HCT116 (cell line): Measurements from ENCODE around the gene QSOX1. TPM values are rescaled to one million over a fixed set of nuclear protein-coding genes. Genes with fewer than 3 reads are reported as not detected.

Experiments used
- ATAC-seq: fragments of 200-7000 bp; cut with Tn5 transposase; 2 replicates; pipeline ENCODE4 v1.9.1; 2020; ENCODE audit warnings: mild to moderate bottlenecking, moderate library complexity
- BruUV-seq: library from RNA; stranded (reverse); fragments of 400-500 nt; replicated peaks from 2 replicates; lab custom pipeline; 2021; lab: Mats Ljungman, UMichigan
- CTCF ChIA-PET: fragments of 300-600 bp; sonication (Branson Sonifier 250); formaldehyde crosslinking; loops from one replicate; lab custom pipeline; 2021; ENCODE audit warnings: antibody characterized with exemption; lab: Charles Lee
- POLR2A ChIA-PET: fragments of 300-600, 350-600 bp; sonication (Branson Sonifier 250); formaldehyde crosslinking; loops from one replicate; lab custom pipeline; 2021; ENCODE audit warnings: antibody characterized with exemption; lab: Charles Lee
- RAD21 ChIA-PET, 2 experiments: fragments of 300-600 bp; sonication (Branson Sonifier 250); formaldehyde crosslinking; loops; one replicate each; lab custom pipeline; 2023; ENCODE audit warnings: low total read pairs in 2 of 2; ENCODE audit not compliant: uncharacterized antibody in 2 of 2, unreplicated experiment in 2 of 2, low non-redundant PET in 1 of 2; lab: Charles Lee
- DNase-seq: peaks from one replicate; pipeline ENCODE4 v3.0.0-alpha.2; 2010; ENCODE audit warnings: low read depth, low spot score
- H2AFZ ChIP-seq: fragments of 200-600 bp; shearing (Covaris generic), sonication (generic); 2 replicates; pipeline ENCODE4 v1.6.1; 2017; ENCODE audit warnings: low read depth, mixed run types, mixed read lengths, antibody characterized with exemption, low read length; ENCODE audit not compliant: poor library complexity, severe bottlenecking
- H3K27ac ChIP-seq: 2 replicates; pipeline ENCODE4 v1.5.1; 2012; ENCODE audit warnings: low read depth, low read length
- H3K27me3 ChIP-seq: fragments of 200-600 bp; sonication (generic); 2 replicates; pipeline ENCODE4 v1.6.1; 2016; ENCODE audit warnings: mixed run types, low read length, mixed read lengths; ENCODE audit not compliant: insufficient read depth
- H3K36me3 ChIP-seq, 2 experiments: fragments of 200-500 bp in 1 of 2; fragments of 200-600 bp in 1 of 2; sonication (Bioruptor generic) in 1 of 2; sonication (generic) in 1 of 2; 2 replicates each; pipeline versions ENCODE4 v1.5.1 to v1.6.1; 2014 to 2016; ENCODE audit warnings: low read length in 2 of 2, inconsistent platforms in 1 of 2, mixed read lengths in 1 of 2, mixed run types in 1 of 2; ENCODE audit not compliant: insufficient read depth in 2 of 2, control insufficient read depth in 1 of 2
- H3K4me1 ChIP-seq, 2 experiments: fragments of 200-600 bp in 1 of 2; sonication (generic) in 1 of 2; 2 replicates each; pipeline versions ENCODE4 v1.5.1 to v1.6.1; 2012 to 2017; ENCODE audit warnings: low read length in 2 of 2, inconsistent platforms in 1 of 2, mild to moderate bottlenecking in 1 of 2, mixed read lengths in 1 of 2, mixed run types in 1 of 2, moderate library complexity in 1 of 2; ENCODE audit not compliant: insufficient read depth in 2 of 2, control insufficient read depth in 1 of 2
- H3K4me2 ChIP-seq: fragments of 200-600 bp; sonication (generic); 2 replicates; pipeline ENCODE4 v1.6.1; 2017; ENCODE audit warnings: mixed run types, low read length, mixed read lengths
- H3K4me3 ChIP-seq, 2 experiments: fragments of 200-600 bp in 1 of 2; sonication (generic) in 1 of 2; replicated peaks in 1 of 2; 2 replicates each; pipeline ENCODE4 v1.5.1; 2011 to 2016; ENCODE audit warnings: low read length in 2 of 2, control low read depth in 1 of 2, low read depth in 1 of 2, mild to moderate bottlenecking in 1 of 2, mixed read lengths in 1 of 2, mixed run types in 1 of 2
- H3K79me2 ChIP-seq: fragments of 200-600 bp; sonication (generic); 2 replicates; pipeline ENCODE4 v1.6.1; 2017; ENCODE audit warnings: mild to moderate bottlenecking, mixed run types, low read length, moderate library complexity, mixed read lengths; ENCODE audit not compliant: insufficient read depth
- H3K9ac ChIP-seq: fragments of 200-600 bp; sonication (generic); 2 replicates; pipeline ENCODE4 v1.6.1; 2016; ENCODE audit warnings: low read length, mixed read lengths
- H3K9me2 ChIP-seq: fragments of 200-600 bp; sonication (generic), shearing (Covaris generic); 2 replicates; pipeline ENCODE4 v1.6.1; 2017; ENCODE audit warnings: mixed run types, mild to moderate bottlenecking, moderate library complexity; ENCODE audit not compliant: insufficient read depth
- H3K9me3 ChIP-seq, 2 experiments: fragments of 200-500 bp in 1 of 2; fragments of 200-600 bp in 1 of 2; sonication (Bioruptor generic) in 1 of 2; sonication (generic) in 1 of 2; 2 replicates each; pipeline ENCODE4 v1.6.1; 2014 to 2017; ENCODE audit warnings: low read length in 2 of 2, mixed read lengths in 2 of 2, inconsistent platforms in 1 of 2, low read depth in 1 of 2, mild to moderate bottlenecking in 1 of 2, mixed run types in 1 of 2, moderate library complexity in 1 of 2; ENCODE audit not compliant: control insufficient read depth in 1 of 2, insufficient read depth in 1 of 2
- H4K20me1 ChIP-seq: fragments of 200-600 bp; sonication (generic), shearing (Covaris generic); 2 replicates; pipeline ENCODE4 v1.6.1; 2017; ENCODE audit warnings: mixed run types, mild to moderate bottlenecking, moderate library complexity; ENCODE audit not compliant: insufficient read depth
- EGR1 ChIP-seq: IDR thresholded peaks from 2 replicates; pipeline ENCODE4 v1.6.1; 2012; ENCODE audit warnings: low read depth
- EZH2phosphoT487 ChIP-seq: fragments of 200-600 bp; IDR thresholded peaks from 2 replicates; pipeline ENCODE4 v1.6.1; 2018; ENCODE audit warnings: antibody characterized with exemption, borderline replicate concordance
- FOSL1 ChIP-seq: IDR thresholded peaks from 2 replicates; pipeline ENCODE4 v1.6.1; 2012; ENCODE audit warnings: low read depth
- JUND ChIP-seq: IDR thresholded peaks from 2 replicates; pipeline ENCODE4 v1.6.1; 2012
- POLR2A ChIP-seq: IDR thresholded peaks from 2 replicates; pipeline ENCODE4 v1.7.0; 2011; ENCODE audit warnings: borderline replicate concordance; ENCODE audit not compliant: insufficient read depth, insufficient read length; ENCODE audit errors: extremely low read depth
- POLR2AphosphoS5 ChIP-seq: IDR thresholded peaks from 2 replicates; pipeline ENCODE4 v1.6.1; 2011; ENCODE audit warnings: mild to moderate bottlenecking, low read depth, low read length, moderate library complexity
- RAD21 ChIP-seq: IDR thresholded peaks from 2 replicates; pipeline ENCODE4 v1.6.1; 2012; ENCODE audit warnings: low read depth, mild to moderate bottlenecking
- SIN3A ChIP-seq: IDR thresholded peaks from 2 replicates; pipeline ENCODE4 v1.6.1; 2012; ENCODE audit warnings: low read depth
- SP1 ChIP-seq: IDR thresholded peaks from 2 replicates; pipeline ENCODE4 v1.6.1; 2012; ENCODE audit warnings: low read depth
- SRF ChIP-seq: IDR thresholded peaks from 2 replicates; pipeline ENCODE4 v1.6.1; 2012; ENCODE audit warnings: low read depth
- TCF7L2 ChIP-seq: IDR thresholded peaks from 2 replicates; pipeline ENCODE4 v1.7.0; 2011; ENCODE audit warnings: borderline replicate concordance, inconsistent platforms; ENCODE audit not compliant: insufficient read depth, insufficient read length; ENCODE audit errors: extremely low read depth
- YY1 ChIP-seq: IDR thresholded peaks from 2 replicates; pipeline ENCODE4 v1.6.1; 2011; ENCODE audit warnings: low read length, low read depth, moderate library complexity, mild to moderate bottlenecking; ENCODE audit not compliant: insufficient replicate concordance; ENCODE audit errors: extremely low read depth
- ZFX ChIP-seq: fragments of 450-650 bp; IDR thresholded peaks from 2 replicates; pipeline ENCODE4 v1.6.1; 2017
- ZNF274 ChIP-seq: fragments of 200-500 bp; sonication (Bioruptor generic); IDR thresholded peaks from 2 replicates; pipeline ENCODE4 v1.6.1; 2014; ENCODE audit warnings: mild to moderate bottlenecking, low read depth, low read length, inconsistent platforms
- intact Hi-C: fragments of 100-400 bp; cut with micrococcal nuclease; formaldehyde crosslinking; loops from 2 replicates; pipeline ENCODE4 v1.10.0; 2022
- total RNA-seq: library from RNA; stranded (reverse); gene quantifications from one replicate; pipeline ENCODE4 v1.2.1, GENCODE V29; 2021; ENCODE audit not compliant: unreplicated experiment
- TF ChIP-seq, protein P1 (sequence below): IDR thresholded peaks from 2 replicates; pipeline ENCODE4 v1.6.1; 2012
- TF ChIP-seq, protein P2 (sequence below): IDR thresholded peaks from 2 replicates; pipeline ENCODE4 v1.6.1; 2012; ENCODE audit warnings: low read depth
- TF ChIP-seq, protein P3 (sequence below): IDR thresholded peaks from 2 replicates; pipeline ENCODE4 v1.6.1; 2012
- TF ChIP-seq, protein P4 (sequence below), 3 experiments: fragments of 200-600 bp in 1 of 3; sonication (generic) in 1 of 3; IDR thresholded peaks in 2 of 3; conservative IDR thresholded peaks in 1 of 3; 2 replicates each; pipeline ENCODE4 v1.5.1; 2012 to 2017; ENCODE audit warnings: low read depth in 2 of 3, low read length in 2 of 3, antibody characterized with exemption in 1 of 3, borderline replicate concordance in 1 of 3, control low read depth in 1 of 3, mild to moderate bottlenecking in 1 of 3, mixed read lengths in 1 of 3, mixed run types in 1 of 3, moderate library complexity in 1 of 3; ENCODE audit not compliant: insufficient read depth in 1 of 3
- TF ChIP-seq, protein P5 (sequence below): IDR thresholded peaks from 2 replicates; pipeline ENCODE4 v1.6.1; 2011; ENCODE audit warnings: mild to moderate bottlenecking, low read length, moderate library complexity; ENCODE audit not compliant: insufficient replicate concordance; ENCODE audit errors: extremely low read depth

QSOX1 gene
- total RNA-seq, 1 experiment from 2014 or later, result 89.2 TPM

DNA sequence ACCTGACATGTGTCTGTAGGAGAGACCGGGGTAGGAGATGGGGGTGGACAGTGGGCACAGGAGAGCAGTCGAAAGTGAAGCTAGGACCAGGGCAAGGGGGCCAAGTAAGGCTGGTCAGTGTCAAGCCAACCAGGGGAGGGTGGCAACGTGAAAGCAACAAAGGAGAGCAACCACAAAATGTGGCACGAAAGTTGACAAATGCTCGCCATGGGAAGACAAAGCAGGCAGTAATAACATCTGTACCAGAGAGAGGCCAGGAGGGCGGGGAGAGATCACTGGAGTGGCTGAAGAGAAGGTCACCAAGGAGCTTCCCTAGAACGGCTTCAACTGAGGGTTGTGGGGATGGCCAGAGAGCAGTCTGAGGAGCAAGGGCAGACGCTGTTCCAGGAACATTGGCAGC lies 17.0 kb downstream of the QSOX1 start:
- no peak overlapping the region for H2AFZ ChIP-seq
- H3K27ac ChIP-seq, result no peak overlapping the region
- no peak overlapping the region for H3K9ac ChIP-seq
- H3K4me2 ChIP-seq, result no peak overlapping the region
- H3K9me2 ChIP-seq, result no peaks in the 10 kb centered on the region
- DNase-seq (no peak), ATAC-seq (no peak)
- no peaks in the 10 kb centered on the region for H4K20me1 ChIP-seq
- ChIA-PET CTCF (no interaction called here), POLR2A (interaction anchor here (0.6 kb wide), 1 partner anchor 17 kb away, joined by 3 read pairs; the partner anchor contains the start of gene QSOX1), RAD21 (no interaction called here)
- no peaks in the 10 kb centered on the region for H3K36me3 ChIP-seq
- no peak overlapping the region for H3K4me3 ChIP-seq
- H3K4me1 ChIP-seq, result peaks cover 27 to 42% of the 10 kb centered on the region in 2 experiments
- no TSS peak for BruUV-seq
- H3K79me2 ChIP-seq, result no peaks in the 10 kb centered on the region
- no peaks in the 10 kb centered on the region for H3K9me3 ChIP-seq
- intact Hi-C loops, result no loop called here
- H3K27me3 ChIP-seq, result no peaks in the 10 kb centered on the region
- TF ChIP-seq, protein P1, sequence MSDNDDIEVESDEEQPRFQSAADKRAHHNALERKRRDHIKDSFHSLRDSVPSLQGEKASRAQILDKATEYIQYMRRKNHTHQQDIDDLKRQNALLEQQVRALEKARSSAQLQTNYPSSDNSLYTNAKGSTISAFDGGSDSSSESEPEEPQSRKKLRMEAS, result no peak
- TF ChIP-seq TCF7L2 (no peak), ZNF274 (no peak), SP1 (no peak), JUND (no peak), SRF (no peak), FOSL1 (no peak), SIN3A (no peak), POLR2AphosphoS5 (no peak), EGR1 (no peak), ZFX (no peak), POLR2A (no peak), EZH2phosphoT487 (no peak), RAD21 (no peak), YY1 (no peak)
- TF ChIP-seq, protein P2, sequence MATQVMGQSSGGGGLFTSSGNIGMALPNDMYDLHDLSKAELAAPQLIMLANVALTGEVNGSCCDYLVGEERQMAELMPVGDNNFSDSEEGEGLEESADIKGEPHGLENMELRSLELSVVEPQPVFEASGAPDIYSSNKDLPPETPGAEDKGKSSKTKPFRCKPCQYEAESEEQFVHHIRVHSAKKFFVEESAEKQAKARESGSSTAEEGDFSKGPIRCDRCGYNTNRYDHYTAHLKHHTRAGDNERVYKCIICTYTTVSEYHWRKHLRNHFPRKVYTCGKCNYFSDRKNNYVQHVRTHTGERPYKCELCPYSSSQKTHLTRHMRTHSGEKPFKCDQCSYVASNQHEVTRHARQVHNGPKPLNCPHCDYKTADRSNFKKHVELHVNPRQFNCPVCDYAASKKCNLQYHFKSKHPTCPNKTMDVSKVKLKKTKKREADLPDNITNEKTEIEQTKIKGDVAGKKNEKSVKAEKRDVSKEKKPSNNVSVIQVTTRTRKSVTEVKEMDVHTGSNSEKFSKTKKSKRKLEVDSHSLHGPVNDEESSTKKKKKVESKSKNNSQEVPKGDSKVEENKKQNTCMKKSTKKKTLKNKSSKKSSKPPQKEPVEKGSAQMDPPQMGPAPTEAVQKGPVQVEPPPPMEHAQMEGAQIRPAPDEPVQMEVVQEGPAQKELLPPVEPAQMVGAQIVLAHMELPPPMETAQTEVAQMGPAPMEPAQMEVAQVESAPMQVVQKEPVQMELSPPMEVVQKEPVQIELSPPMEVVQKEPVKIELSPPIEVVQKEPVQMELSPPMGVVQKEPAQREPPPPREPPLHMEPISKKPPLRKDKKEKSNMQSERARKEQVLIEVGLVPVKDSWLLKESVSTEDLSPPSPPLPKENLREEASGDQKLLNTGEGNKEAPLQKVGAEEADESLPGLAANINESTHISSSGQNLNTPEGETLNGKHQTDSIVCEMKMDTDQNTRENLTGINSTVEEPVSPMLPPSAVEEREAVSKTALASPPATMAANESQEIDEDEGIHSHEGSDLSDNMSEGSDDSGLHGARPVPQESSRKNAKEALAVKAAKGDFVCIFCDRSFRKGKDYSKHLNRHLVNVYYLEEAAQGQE, result no peak
- TF ChIP-seq, protein P3, sequence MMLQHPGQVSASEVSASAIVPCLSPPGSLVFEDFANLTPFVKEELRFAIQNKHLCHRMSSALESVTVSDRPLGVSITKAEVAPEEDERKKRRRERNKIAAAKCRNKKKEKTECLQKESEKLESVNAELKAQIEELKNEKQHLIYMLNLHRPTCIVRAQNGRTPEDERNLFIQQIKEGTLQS, result no peak
- TF ChIP-seq, protein P4, sequence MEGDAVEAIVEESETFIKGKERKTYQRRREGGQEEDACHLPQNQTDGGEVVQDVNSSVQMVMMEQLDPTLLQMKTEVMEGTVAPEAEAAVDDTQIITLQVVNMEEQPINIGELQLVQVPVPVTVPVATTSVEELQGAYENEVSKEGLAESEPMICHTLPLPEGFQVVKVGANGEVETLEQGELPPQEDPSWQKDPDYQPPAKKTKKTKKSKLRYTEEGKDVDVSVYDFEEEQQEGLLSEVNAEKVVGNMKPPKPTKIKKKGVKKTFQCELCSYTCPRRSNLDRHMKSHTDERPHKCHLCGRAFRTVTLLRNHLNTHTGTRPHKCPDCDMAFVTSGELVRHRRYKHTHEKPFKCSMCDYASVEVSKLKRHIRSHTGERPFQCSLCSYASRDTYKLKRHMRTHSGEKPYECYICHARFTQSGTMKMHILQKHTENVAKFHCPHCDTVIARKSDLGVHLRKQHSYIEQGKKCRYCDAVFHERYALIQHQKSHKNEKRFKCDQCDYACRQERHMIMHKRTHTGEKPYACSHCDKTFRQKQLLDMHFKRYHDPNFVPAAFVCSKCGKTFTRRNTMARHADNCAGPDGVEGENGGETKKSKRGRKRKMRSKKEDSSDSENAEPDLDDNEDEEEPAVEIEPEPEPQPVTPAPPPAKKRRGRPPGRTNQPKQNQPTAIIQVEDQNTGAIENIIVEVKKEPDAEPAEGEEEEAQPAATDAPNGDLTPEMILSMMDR (IDR thresholded peaks at IDR 0.05 in 2 of 3, conservative IDR thresholded peaks at IDR 0.05 in 1 of 3; ENCODE audit: borderline replicate concordance in 1 of 3, insufficient read depth in 1 of 3, low read depth in 2 of 3, low read length in 2 of 3), result no peak
- TF ChIP-seq, protein P5, sequence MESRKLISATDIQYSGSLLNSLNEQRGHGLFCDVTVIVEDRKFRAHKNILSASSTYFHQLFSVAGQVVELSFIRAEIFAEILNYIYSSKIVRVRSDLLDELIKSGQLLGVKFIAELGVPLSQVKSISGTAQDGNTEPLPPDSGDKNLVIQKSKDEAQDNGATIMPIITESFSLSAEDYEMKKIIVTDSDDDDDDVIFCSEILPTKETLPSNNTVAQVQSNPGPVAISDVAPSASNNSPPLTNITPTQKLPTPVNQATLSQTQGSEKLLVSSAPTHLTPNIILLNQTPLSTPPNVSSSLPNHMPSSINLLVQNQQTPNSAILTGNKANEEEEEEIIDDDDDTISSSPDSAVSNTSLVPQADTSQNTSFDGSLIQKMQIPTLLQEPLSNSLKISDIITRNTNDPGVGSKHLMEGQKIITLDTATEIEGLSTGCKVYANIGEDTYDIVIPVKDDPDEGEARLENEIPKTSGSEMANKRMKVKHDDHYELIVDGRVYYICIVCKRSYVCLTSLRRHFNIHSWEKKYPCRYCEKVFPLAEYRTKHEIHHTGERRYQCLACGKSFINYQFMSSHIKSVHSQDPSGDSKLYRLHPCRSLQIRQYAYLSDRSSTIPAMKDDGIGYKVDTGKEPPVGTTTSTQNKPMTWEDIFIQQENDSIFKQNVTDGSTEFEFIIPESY, result no peak
